ENCODE measurements around the gene APCDD1. TPM values are rescaled to one million over a fixed set of nuclear protein-coding genes. Genes with fewer than 3 reads are reported as not detected.
"Not testable (repeated sequence)": the region's sequence is repeated elsewhere in the genome, so short reads cannot be mapped to it uniquely, and the experiment has no call there.

Gene APCDD1
- total RNA-seq, 1 experiment from 2014 or later, result 11.8 TPM

DNA sequence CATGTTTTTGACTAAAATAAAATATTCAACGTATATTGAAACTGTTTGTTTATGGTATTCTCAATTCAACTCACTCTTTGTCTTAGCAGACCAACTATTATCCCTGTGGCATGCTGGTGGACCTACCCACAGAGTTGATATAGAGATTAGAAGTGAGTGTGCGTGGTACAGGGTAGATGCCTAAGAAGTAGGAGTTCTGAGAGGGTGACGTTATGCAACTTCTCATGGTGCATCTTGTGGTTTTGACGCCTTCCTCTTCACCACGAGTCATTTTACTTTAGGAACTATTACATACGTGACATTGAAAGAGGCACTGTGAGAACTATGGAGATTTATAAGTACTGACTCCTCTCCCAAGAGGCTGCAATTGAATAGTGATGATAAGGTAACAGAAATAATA is 44.8 kb downstream of the APCDD1 start:
- DNase-seq, result no peak
- Histone ChIP-seq H3K27me3 (no peaks in the 10 kb centered on the region), H3K36me3 (no peaks in the 10 kb centered on the region)

DNA sequence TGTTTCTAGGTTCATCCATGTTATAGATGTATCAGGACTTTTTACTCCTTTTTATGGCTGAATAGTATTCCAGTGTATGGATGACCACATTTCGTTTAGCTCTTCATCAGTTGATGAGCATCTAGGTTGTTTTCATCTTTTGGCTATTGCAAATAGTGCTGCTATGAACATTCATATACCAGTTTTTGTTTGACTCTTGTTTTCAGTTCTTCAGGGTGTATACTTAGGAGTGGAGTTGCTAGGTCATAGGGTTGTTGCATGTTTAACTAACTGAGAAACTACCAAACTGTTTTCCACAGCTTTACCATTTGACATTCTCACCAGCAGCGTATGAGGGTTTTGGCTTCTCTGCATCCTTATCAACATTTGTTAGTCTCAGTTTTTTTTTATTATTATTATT is 45.6 kb downstream of the APCDD1 start:
- no peak overlapping the region for H3K4me3 ChIP-seq
- no peaks in the 10 kb centered on the region for H3K36me3 ChIP-seq
- no peaks in the 10 kb centered on the region for H3K27me3 ChIP-seq
- peaks cover 16% of the 10 kb centered on the region for H3K9me3 ChIP-seq
- DNase-seq, result no peak

More for the DNA sequence above, 44.8 kb downstream of the APCDD1 start:
- Histone ChIP-seq H3K9me3 (peaks cover 7% of the 10 kb centered on the region), H3K4me3 (no peak overlapping the region)

DNA sequence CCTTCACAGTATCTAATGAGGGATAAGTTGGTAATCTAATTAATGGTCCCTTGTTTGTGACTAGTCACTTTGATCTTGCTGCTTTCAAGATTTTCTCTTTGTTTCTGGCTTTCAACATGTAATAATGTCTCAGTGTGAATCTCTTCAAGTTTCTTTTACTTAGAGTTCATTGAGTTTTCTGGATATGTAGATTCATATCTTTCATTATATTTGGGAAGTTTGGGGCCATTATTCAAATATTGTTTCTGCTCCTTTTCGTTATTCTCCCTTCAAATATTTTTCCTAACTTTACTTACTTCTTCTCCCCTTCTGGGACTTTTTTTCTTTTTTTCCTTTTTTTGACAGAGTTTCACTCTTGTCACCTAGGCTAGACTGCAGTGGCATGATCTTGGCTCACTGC is 50.3 kb downstream of the APCDD1 start:
- no peak overlapping the region for H3K4me3 ChIP-seq
- DNase-seq, result no peak
- no peaks in the 10 kb centered on the region for H3K27me3 ChIP-seq
- H3K9me3 ChIP-seq, result peaks cover 18% of the 10 kb centered on the region
- no peaks in the 10 kb centered on the region for H3K36me3 ChIP-seq

DNA sequence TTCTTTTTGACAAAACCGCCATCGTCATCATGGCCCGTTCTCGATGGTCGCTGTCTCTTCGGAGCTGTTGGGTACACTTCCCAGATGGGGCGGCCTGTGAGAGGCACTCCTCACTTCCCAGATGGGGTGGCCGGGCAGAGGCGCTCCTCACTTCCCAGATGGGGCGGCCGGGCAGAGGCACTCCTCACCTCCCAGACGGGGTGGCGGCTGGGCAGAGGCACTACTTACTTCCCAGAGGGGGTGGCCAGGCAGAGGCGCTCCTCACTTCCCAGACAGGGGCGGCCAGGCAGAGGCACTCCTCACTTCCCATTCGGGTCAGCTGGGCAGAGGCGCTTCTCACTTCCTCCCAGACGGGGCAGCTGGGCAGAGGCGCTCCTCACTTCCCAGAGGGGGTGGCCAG is 51.5 kb downstream of the APCDD1 start:
- not testable (repeated sequence) for DNase-seq, H3K27me3 ChIP-seq, H3K36me3 ChIP-seq, H3K4me3 ChIP-seq
- peaks cover 18% of the 10 kb centered on the region for H3K9me3 ChIP-seq

DNA sequence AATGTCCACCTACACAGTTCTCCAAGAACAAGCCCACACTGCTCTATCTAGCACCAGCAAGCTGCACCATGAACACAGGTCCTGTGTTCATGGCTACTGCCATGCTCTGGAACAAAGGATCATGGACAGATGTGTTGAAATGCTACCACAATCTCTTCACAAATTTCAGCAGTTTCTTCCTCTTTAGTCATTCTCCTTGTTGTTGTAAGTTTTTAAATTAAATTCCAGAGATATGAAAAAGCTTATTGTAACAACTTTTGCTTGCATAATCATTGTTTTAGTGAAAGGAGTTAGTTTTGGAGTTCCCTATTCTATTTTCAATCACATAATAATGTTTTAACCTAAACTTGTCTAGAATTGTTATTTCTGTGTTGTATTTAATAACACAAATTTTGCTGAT is 54.2 kb downstream of the APCDD1 start:
- Histone ChIP-seq H3K9me3 (peaks cover 18% of the 10 kb centered on the region), H3K36me3 (no peaks in the 10 kb centered on the region), H3K27me3 (no peaks in the 10 kb centered on the region), H3K4me3 (no peak overlapping the region)
- no peak for DNase-seq

DNA sequence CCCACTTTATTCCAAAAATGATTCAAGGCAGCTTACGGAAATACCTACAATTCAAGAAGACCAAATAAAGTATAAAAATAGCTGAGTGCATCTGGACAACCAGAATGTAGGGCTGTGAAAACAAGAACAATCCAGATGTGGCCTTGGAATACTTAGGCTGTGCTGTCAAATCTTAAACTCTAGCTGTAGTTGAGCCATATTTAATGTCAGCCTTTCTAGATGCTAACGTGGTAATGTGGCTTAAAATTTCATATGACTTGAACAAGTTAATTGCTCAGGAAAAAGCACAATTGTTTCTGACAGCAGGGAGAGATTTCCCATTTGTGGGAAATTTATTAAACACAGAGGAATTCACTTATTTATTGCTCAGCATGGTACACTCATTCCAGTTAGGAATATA is 56.8 kb downstream of the APCDD1 start:
- Histone ChIP-seq H3K4me3 (no peak overlapping the region), H3K27me3 (no peaks in the 10 kb centered on the region), H3K9me3 (peaks cover 4% of the 10 kb centered on the region; the same call in 1 of the 2 replicates), H3K36me3 (no peaks in the 10 kb centered on the region)
- DNase-seq, result no peak

DNA sequence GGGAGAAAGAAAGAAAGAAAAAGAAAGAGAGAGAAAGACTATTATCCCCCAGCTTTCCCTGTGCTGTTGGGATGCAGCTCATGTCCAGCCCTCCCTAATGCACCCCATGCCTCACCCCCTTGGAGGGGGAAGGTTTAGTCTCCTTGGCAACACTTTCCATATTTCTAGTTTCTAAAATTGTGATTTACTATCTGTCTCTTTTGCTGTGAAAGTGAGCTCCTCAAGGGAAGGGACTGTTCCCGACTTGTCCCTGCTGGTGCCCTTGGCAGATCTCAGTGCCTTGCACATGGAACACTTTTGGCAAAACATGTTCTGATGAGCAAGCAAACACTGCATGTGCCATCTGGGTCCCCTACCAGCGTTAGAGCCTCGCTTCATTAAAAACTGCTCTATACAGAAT is 59.6 kb downstream of the APCDD1 start:
- Histone ChIP-seq H3K36me3 (no peaks in the 10 kb centered on the region), H3K4me3 (no peak overlapping the region), H3K27me3 (no peaks in the 10 kb centered on the region), H3K9me3 (no peaks in the 10 kb centered on the region; the same call in 1 of the 2 replicates)
- DNase-seq, result no peak

DNA sequence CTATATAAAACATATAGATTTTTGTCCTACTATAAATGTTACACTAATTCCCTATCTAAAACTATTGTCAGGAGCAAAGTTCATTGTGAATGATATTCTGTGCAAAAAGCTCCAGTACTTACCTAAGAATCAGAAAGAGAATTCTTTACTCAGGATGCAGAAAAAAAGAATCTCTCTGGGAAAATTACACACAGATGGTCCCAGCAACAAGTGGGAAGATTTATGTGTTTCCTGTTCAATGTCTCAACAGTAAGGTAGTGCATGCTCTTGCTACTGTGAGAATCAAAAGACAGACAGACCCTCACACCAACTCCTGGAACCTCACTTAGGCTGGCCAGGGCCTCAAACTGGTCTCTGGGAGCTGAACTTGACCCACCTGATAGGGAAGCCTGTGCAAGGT is 60.2 kb downstream of the APCDD1 start:
- no peaks in the 10 kb centered on the region for H3K9me3 ChIP-seq
- no peak overlapping the region for H3K4me3 ChIP-seq
- H3K27me3 ChIP-seq, result no peaks in the 10 kb centered on the region
- H3K36me3 ChIP-seq, result no peaks in the 10 kb centered on the region
- no peak for DNase-seq

DNA sequence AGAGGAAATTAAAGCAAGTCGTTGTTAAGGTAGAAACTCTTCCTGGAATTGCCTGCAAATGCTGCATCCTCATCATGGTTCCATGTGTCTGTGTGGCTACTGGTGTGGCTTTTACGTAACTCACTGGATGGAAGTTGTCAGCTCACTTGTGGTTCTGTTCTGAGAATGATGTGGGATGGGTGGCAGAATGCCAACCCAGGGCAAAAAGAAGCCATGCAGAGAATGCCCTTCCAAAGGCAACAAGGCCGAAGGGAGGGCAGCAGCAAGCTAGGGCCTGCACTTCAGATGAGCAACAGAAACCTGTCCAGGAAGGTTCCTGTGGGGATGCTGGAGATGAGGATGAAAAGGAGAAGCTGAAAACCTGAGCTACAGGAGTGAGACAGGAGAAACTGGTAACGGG is 61.0 kb downstream of the APCDD1 start:
- H3K36me3 ChIP-seq, result no peaks in the 10 kb centered on the region
- no peak for DNase-seq
- H3K27me3 ChIP-seq, result no peaks in the 10 kb centered on the region
- H3K4me3 ChIP-seq, result no peak overlapping the region
- H3K9me3 ChIP-seq, result no peaks in the 10 kb centered on the region

DNA sequence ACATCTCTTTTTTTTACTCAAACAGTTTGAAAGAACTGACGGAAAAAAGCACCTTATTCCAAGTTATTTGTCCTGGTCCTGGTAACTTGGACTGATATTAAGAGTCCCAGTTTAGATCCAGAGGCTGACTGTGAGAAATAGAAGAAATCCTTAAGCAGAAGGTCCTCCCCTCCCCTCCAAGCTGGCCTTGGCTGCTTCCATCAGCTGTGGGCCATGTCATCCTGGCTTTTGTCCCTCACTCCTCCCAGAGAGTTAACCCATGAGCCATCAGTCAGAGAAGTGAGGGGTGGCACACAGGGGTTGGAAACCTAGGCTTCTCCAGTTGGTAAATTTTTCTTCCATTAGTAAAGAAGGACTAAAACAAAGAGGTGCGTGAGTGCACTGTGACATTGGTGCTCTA is 61.6 kb downstream of the APCDD1 start:
- no peaks in the 10 kb centered on the region for H3K9me3 ChIP-seq
- H3K4me3 ChIP-seq, result no peak overlapping the region
- H3K27me3 ChIP-seq, result no peaks in the 10 kb centered on the region
- H3K36me3 ChIP-seq, result no peaks in the 10 kb centered on the region
- DNase-seq, result no peak

DNA sequence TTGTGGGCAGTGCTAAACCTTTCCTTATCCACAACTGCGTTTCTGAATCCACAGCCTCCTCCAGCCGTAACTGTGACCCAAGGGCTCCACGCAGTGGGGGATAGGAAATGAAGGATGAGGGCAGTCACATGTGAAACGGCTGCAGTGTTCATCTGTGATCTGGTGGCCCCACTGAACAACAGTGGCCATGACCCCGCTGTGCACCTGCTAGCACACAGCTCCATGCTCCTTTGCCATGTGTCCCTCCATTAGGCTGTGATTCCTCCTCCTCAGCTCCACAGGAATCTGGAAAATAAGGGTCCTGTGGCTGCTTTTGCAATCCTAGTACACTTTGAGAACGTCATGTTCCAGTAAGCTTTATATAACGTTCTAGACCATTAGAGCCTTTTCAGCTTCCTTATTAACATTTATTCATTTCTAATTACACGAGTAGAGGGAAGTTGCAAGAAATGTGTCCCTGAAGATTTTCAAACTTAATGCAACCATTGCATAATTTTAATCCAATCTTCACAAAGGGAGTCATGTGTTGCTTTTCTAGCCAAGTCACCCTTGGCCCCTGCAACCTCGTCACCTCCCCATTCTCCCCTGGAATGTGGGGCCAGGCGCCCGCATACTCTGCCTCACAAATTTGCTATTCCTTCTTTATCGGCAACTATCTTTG is 64.3 kb downstream of the APCDD1 start:
- H3K9me3 ChIP-seq, result no peaks in the 10 kb centered on the region
- H3K4me3 ChIP-seq, result no peak overlapping the region
- H3K27me3 ChIP-seq, result no peaks in the 10 kb centered on the region
- no peaks in the 10 kb centered on the region for H3K36me3 ChIP-seq
- DNase-seq, result no peak

DNA sequence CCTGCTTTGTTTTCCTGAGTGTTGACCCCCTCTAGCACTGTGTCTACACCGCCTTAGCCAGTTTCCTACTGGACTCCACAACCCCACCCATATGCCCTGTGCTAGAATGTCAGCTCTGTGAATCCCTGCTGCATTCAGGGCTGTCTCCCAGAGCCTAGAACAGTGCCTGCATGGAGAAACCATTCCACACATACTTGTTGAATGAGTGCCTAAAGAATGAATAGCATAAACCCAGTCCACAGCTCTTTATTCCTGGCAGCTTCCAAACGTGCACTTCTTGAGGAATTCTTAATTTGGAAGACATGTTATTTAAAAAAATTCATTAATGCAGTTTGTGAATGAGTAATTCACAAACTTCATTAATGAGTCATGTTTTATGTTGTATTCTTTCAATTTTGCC is 64.9 kb downstream of the APCDD1 start:
- no peak overlapping the region for H3K4me3 ChIP-seq
- H3K36me3 ChIP-seq, result no peaks in the 10 kb centered on the region
- no peak for DNase-seq
- H3K9me3 ChIP-seq, result no peaks in the 10 kb centered on the region
- no peaks in the 10 kb centered on the region for H3K27me3 ChIP-seq

DNA sequence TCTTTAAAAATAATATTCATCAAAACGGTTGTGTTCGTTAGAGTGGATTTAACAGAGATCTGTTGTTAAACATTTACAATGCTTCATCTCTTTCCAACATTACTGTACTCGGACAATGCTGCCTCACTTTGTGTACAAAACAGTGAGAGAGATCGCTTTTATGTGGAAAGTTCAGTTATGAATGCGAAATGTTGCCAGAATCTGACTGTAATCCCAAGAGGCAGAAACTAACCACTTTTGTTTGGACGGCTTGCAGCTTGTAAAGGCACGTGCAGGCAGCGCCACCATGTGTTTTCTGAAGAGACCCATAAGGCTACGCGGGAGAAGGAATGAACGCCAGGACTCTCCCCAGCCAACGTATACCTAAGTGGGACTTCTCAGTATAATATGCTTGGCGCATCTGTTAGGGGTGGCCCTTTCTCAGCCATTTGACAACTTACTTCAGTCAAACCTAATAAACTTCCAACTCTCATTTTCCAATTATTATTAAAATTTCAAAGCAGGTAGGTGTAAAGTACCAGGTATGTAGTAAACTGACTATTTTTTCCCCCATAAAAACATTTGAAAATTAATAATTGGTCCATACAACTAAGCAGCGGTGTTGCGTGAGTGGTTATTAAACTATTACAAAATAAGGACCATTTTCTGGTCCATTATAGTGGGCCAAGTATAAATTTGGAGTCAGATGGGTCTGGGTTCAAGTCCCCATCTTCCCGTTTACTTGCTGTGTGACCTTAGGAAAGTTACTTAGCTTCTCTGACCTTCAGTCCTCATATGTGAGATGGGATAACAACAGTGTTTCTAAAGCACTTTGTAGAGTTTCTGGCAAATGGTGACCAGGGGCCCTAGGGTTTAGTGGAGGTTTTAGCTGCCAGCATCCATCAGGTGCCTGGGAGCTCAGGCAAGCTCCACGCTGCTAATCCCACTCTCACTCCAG is 65.8 kb downstream of the APCDD1 start:
- peak; percentile 83 for DNase-seq
- Histone ChIP-seq H3K36me3 (no peaks in the 10 kb centered on the region), H3K4me3 (no peak overlapping the region), H3K27me3 (no peaks in the 10 kb centered on the region), H3K9me3 (no peaks in the 10 kb centered on the region)

DNA sequence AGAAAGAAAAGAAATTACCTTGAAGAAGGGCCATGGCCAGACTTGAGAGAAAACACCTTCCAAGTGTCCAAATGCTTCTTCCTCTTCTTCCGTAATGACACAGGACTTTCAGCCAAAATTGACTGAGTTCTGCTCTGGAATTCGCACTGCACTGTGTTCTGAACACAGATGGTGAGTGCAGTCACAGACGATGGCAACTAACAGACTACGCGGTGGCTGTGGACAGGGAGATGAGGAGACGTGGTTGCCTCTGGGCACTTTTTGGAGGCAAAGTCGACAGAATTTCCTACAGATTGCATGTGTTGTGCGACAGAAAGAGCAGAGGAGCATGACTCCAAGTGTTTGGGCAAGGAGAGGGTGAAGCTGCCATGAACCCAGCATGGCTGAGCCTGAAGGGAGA is 67.1 kb downstream of the APCDD1 start:
- H3K9me3 ChIP-seq, result no peaks in the 10 kb centered on the region
- no peak for DNase-seq
- no peaks in the 10 kb centered on the region for H3K27me3 ChIP-seq
- no peak overlapping the region for H3K4me3 ChIP-seq
- no peaks in the 10 kb centered on the region for H3K36me3 ChIP-seq

DNA sequence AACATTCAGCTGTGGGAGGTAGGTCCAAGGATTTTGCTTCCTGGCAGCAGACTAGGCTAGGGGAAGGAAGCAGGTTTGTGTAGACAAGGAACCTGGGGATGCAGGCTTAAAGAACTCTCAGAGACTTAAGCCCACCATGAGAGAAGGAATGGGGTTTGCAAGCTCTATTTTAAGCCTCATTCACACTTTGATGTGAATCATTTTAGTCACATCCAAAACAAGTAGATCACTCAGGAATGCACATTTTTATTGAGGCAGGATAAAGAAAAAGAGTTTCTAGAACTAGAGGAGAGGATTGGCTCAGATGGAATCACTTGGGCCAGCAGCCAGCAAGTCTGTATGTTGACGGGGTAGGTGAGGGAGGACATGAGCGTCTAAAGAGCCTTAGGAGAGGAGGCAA is 68.1 kb downstream of the APCDD1 start:
- H3K27me3 ChIP-seq, result no peaks in the 10 kb centered on the region
- H3K36me3 ChIP-seq, result no peaks in the 10 kb centered on the region
- no peak overlapping the region for H3K4me3 ChIP-seq
- H3K9me3 ChIP-seq, result no peaks in the 10 kb centered on the region
- DNase-seq, result no peak

DNA sequence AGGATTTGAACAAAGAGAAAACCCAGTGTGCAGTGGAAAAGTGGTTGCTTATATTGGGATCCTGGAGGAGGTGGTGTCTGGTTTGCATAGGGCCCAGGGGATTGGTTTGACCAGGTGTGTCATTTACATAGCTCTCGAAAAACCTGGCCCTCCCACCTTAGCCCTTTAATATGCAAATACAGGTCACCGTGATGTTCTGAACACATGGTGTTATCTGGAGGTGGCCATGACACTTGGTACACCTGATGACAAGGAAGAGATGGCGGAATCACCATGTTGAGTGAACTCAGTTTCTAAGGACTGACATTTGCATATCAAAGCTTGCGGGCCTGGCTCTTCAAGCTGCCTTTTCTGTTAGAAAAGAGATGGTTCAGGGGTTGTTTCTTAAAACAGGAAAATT is 69.1 kb downstream of the APCDD1 start:
- Histone ChIP-seq H3K27me3 (no peaks in the 10 kb centered on the region), H3K9me3 (no peaks in the 10 kb centered on the region), H3K36me3 (no peaks in the 10 kb centered on the region), H3K4me3 (no peak overlapping the region)
- no peak for DNase-seq

DNA sequence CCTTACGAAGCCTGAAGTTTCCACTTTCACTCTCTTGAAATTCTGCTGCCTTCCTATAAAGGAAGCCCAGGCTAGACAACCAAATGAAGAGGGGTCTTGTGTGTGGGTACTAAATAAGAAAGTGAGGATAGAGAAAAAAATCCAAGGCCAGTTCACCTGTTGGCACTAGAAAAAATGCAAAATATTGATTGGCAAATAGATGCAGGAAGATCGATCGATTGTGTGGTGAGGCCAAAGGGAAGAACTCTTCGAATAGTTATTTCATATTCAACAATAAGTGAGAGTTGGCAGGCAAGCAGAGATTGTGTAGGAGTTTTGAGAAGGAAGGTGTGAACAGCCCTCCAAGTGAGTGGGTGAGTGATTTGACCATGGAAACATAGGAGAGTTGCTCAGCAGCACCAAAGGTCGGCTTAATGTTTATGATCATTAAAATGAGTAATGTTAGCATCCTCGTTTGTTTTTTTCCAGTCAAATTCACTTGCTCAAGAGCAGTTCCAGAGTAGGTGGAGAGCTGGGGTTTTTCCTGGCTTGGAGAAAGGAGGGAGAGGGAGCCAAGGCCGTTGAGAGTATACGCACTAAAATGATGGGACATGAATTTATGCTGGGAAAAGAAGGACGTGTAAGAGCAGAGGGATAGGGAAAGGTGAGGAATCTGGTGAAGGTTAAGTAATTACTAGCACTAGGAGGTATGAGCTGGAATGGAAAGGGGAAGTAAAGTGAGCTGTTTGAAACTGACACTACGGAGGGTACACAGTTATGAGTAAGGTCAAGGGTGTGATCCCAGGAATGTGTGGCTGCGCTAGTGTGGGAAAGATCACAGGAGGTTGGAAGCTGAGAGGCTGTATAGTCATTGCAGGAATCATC is 70.3 kb downstream of the APCDD1 start:
- DNase-seq, result peak; percentile 49
- Histone ChIP-seq H3K36me3 (no peaks in the 10 kb centered on the region), H3K9me3 (no peaks in the 10 kb centered on the region), H3K27me3 (no peaks in the 10 kb centered on the region), H3K4me3 (peak overlapping the region; percentile 79)
